Nucleus accumbens (tissue), 56 donors: Measurements from ENCODE around the gene LHX4.

ENCODE experiments used
- DNase-seq, 56 donors: peaks; one replicate each; lab custom pipeline; 2025; lab: John Stamatoyannopoulos, UW

LHX4 gene

DNA sequence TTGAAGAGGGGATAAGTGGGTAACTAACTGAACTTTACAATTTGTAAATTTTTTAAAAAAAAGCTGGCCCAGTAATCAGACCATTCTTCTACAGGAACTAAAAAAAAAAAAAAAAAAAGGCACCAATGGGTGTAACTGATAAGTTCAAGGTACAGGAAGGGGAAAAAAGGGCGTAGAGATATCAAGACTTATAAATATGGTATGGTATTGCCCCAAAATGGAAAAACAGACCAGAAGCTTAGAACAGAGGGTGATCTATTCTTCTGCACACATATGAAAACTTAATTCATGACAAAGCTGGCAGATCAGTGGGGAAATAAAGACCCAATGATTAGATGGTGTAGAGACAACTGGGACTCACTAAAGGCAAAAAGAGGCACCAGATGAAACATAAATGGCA is 58.9 kb downstream of the LHX4 start:
- no peak for DNase-seq

DNA sequence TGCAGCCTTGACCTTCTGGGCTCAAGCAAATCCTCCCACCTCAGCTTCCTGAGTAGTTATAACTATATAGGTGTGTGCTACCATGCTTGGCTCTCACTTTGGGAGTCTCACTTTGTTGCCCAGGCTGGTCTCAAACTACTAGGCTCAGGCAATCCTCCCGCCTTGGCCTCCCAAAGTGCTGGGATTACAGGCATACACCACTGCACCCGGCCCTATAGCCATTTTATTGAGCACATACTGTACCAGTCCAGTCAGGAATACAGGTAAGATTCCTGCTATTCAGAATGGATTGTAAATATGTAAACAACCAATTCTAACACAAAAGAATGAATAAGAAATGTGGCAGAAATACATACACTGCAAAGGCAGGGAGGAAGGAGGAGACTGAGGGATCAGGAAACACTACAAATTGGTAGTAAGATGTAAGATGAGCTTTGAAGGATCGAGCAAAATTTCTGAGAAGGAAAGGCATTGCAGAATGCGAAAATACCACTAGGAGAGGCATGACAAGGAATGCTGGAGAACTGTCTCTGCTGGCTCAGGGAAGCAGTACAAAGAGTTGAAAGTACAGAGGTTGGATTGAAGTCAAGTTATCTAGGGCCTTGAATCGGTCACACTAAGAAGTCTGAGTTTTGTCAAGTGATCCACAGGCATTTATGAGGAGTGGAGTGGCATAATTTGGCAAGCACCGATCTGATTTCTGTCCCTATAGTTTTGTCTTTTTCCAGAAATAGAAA is 60.4 kb downstream of the LHX4 start:
- DNase-seq, result no peak

DNA sequence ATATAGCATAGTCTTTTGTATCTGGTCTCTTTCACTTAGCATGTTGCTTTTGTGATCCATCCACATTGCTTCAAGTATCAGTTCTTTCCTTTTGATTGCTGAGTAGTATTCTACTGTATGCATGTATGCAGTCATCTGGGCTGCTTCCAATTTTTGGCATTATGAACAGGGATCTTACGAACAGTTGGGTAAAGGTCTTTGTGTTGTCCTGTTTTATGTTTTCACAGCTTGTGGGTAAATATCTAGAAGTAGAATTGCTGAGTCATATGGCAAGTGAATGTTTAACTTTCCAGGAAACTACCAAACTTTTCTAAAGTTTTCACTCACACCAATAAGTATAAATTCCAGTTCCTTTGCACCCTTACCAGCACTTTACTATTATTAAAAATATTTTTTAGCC is 60.9 kb downstream of the LHX4 start:
- DNase-seq, result no peak

DNA sequence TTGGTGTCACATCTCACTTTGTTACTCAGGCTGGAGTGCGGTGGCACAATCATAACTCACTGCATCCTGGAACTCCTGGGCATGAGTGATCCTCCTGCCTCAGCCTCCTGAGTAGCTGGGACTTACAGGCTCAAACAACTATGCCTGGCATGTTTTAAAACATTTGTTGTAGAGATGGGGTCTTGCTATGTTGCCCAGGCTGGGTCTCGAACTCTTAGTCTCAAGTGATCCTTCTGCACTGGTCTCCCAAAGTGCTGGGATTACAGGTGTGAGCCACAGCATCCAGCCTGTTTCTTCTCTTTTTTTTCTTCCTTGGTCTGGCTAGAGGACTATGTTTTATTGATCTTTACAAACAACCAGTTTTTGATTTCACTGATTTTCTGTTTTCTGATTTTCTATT is 64.6 kb downstream of the LHX4 start:
- no peak for DNase-seq

DNA sequence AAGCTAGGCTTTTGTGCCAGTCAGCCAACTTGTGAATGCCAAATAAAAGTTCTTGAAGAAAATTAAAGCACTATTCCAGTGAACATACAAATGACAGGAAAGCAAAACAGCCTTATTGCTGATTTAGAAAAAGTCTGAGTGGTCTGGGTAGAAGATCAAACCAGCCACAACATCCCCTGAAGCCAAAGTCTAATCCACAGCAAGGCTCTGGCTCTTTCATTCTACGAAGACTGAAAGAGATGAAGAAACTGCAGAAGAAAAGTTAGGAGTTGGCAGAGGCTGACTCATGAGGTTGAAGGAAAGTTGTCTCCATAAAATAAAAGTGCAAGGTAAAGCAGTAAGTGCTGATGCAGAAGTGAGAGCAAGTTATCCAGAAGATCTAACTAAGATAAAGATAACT is 65.9 kb downstream of the LHX4 start:
- no peak for DNase-seq

DNA sequence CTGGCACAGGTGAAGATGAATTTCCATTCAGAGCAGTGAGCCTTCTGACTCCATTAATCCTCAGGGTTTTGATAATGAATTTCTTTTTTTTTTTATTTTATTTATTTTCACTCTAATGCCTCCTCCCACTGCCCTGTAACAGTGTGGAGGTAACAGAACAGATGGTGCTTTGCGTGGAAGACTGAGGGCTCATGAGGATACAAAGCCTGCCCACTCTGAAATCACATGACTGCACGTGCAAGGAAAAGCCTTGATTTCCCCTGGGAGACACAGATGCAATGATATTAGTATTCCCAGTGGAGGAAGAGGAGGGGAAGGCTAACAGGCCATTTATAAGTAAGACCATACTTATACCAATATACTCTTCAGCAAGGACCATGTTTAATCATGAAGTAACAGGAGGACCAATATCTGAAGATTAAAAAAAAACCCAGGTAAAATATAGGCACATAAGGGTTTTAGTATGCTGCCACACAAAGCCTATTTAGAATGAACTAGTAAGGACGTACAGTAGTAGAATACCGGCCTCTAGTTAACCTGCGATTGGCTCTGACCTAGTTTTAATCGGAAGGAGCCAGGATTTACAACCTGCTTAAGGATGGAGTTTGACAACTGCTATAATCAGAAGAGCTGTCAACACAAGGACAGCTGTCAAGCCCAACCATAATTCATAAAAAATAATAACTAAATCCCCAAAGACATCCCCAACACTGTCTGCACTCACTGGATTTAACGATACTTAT is 69.6 kb downstream of the LHX4 start:
- DNase-seq, result no peak

DNA sequence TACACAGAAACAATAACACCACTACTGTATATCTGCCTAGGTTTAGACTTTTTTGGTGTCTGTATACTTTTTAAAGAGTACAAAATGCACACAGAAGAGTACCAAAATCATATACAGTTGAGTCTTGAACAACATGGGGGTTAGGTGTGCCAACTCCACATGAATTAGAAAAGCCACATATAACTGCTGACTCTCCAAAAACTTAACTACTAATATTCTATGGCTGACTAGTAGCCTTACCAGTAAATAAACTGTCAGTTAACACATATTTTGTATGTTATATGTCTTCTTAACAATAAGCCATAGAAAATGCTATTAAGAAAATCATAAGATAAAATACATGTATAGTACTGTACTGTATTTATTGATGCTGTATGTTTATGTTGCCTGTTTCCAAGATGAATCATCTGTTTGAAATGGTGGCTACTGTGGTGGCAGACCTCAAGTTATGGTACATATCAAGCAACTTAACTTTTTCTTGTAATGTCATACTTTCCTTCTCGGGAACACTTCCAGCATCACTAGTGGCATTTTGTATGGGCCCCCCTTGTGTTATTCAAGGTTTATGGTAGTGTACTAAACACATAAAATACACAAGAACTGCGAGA is 71.2 kb downstream of the LHX4 start:
- no peak for DNase-seq

DNA sequence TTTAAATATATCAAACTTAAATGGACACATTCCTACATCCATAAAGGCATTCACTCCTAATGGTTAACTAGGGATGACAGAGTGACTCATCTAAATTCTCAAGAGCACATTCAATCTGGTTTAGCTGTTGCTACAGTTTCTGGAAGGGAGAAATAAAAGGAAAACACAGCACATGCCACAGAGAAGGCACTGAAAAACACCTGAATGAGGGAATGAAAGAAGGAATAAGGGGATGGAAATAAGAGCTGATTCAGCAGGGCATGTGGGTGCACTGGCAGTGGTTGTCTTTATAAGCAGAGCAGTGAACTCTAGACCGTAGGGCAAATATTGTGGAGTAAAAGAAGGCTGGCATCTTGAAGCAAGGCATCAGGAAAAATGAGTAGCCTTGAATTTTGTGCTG is 79.3 kb downstream of the LHX4 start:
- no peak for DNase-seq

DNA sequence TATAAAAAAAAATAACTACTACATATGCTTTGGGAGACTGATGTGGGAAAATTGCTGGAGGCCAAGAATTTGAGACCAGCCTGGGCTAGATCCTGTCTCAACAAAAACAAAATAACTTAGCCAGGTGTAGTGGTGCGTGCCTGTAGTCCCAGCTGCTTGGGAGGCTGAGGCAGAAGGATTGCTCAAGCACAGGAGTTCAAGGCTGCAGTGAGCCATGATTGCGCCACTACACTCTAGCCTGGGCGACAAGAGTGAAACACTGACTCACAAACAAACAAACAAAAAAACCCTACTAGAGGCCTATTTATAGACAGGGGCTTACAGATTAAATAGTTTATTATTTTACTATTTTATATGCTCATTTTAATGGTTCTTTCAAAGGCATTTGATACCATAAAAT is 80.0 kb downstream of the LHX4 start:
- DNase-seq, result no peak

DNA sequence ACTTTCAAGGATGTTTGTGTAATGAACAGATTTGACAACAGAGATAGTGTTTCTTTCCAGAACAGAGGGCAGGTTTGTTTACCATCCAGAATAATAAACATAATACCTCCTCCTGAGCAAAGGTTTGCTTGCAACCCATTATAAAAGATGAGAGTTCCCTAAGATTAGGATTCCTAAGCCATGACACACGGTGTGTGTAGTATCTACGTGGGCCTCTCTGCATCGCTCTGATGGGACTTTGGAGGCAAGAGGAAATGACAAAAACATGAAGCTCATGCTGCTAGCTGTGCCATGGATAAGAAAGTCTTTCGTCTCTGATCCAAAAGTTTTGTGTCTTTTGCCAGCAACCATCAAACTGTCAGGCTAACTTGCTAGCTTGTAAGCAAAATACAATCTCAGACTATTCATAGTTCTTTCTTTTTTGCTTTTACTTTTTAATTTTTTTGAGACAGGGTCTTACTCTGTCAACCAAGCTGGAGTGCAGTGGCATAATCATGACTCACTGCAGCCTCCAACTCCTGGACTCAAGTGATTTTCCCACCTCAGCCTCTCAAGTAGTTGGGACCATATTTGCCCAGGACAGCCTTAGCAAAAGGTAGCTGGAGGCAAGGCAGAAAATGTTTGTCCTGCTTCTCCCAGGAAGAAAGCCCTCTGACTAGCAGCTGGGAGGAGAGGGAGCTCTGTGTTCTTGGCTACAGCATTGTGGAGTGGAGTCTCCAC is 81.1 kb downstream of the LHX4 start:
- DNase-seq, result no peak

DNA sequence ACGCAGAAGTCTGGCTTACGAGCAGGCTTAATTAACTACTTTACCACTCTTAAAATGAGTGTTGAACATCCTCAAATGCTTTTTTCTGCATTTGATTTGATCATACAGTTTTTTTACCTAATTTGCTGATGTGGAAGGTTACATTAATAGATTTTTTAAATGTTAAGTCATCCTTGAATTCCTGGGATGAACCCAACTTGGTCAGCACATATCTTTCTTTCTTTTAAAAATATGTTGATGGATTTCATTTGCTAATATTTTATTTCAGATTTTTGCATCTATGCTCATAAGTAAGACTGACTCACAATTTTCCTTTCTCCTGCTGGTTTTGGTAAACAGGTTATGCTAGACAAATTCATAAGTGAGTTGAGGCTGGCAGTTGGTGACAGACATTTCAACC is 82.9 kb downstream of the LHX4 start:
- DNase-seq, result no peak

DNA sequence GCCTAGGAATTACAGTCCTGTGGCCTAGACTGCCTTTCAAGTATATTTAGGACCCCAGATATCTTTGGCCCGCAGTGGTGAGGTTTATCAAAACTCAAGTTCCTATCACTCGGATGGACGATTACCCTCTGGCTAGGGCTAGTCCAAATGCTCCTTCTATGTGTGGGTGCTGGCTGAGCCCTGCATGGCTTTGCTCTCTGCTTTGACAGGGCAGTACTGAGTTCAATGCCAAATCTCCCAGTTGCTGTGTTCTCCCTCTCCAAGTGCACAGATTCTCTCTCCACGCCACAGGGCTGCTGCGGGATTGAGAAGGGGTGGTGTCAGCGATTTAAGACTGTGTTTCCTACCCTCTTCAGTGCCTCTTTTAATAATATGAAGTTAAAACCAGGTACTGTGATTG is 97.0 kb downstream of the LHX4 start:
- DNase-seq, result no peak
